ENCODE results near the gene ROR2. TPM values are rescaled to one million over a fixed set of nuclear protein-coding genes. Genes with fewer than 3 reads are reported as not detected.

Gene ROR2
- total RNA-seq, 1 donor: 3.0 TPM

DNA sequence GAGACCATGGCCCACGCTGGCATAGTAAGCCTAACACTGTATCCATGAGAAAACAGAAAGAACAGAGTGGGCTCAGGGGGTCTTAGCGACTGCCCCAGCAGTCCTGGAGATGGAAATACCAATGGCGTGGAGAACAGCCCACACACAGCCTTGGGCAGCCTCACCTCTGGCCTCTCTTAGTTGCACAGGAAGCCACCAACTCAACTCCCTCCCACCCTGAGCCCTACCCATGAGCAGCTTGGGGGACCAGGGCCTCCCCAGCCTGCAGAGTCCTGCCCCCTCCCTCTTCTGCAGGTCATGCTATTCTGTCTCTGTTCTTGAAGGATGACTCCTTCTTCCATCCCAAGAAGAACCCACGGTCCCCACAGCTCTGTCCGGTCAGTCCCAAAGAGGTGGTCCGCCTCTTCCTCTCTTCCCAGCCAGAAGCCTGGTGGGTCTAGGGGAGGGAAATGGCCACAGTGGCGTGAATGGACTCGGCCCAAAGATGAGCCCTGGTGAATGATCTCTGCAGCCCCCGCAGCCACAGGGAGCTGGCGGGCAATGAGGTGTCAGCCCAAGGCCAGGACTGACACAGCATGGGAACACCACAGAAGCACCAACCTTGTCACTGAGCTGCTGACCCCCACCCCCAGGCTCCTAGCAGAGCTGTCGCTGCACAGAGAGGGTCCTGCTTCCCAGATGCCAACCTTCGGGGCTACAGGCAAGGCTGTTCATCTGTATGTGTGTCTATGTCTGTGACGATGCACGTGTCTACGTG lies 131.2 kb downstream of the ROR2 start:
- DNase-seq (ENCODE audit: low read depth): no peak
- H3K4me3 ChIP-seq (ENCODE audit: low read depth, low read length): no peak overlapping the region
- TF ChIP-seq CTCF (IDR thresholded peaks at IDR 0.05; ENCODE audit: insufficient read depth, low read depth, low read length): no peak

GRCh38 chr9:91818225-91818585 lies 131.8 kb downstream of the ROR2 start:
- peak overlapping the region; percentile 36 for H3K4me3 ChIP-seq (ENCODE audit: low read depth, low read length)
- TF ChIP-seq CTCF (IDR thresholded peaks at IDR 0.05; ENCODE audit: insufficient read depth, low read depth, low read length): no peak
- no peak for DNase-seq (ENCODE audit: low read depth)

DNA sequence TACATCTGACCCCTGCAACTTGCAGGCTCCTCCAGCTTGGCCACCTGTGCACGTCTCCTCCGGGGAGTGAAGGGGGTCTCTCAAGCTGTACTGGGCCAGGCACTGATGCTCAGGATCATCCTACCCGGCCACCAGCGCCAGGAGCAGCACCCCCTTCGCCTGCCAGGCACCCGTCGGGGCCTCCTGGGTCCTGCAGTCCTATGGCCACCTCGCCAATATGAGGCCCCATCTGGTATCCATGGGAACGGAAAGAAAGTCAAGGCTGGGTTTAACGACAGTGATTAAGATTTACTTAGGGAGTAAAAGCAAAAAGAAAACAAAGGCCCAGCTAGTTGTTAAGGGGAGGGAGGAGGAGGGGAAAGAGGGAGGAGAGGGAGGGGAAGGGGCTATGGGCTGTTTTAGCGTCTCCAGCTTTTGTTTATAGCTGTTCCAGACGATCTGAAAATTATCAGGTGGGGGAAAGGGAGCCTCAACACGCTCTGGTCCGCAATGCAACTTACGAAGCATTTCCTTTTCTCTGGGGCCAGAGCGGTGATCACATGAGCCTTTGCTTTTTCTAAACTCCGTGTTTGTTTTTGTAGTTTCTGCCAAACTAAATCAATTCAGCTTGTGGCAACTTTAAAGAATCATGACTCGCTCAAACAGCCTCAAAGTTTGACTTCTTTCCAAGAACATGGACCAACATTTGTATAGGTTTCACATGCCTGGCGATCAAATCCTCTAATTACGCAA lies 132.4 kb downstream of the ROR2 start:
- H3K4me3 ChIP-seq (ENCODE audit: low read depth, low read length): peak overlapping the region; percentile 36
- TF ChIP-seq CTCF (IDR thresholded peaks at IDR 0.05; ENCODE audit: insufficient read depth, low read depth, low read length): no peak
- DNase-seq (ENCODE audit: low read depth): peak; percentile 94

DNA sequence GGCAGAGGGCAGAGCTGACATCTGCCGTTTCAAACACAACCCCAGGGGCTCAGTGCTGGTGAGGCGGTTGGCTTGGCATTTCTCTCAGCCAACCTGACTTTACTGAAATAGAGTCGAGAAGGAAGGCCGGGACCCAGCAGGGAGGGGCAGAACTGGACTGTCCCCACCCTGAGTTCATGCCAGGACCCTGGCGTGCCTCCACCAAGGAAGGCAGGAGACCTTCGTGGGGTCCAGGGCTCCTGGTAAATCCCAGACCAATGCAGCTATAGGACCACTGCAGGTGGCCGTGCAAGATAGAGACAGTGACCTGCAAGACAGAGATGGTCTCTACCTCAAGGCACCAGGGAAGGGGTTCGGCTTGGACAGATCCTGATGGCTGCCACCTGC lies 132.9 kb downstream of the ROR2 start:
- H3K4me3 ChIP-seq (ENCODE audit: low read depth, low read length): peak overlapping the region; percentile 36
- no peak for TF ChIP-seq CTCF (IDR thresholded peaks at IDR 0.05; ENCODE audit: insufficient read depth, low read depth, low read length)
- no peak for DNase-seq (ENCODE audit: low read depth)

DNA sequence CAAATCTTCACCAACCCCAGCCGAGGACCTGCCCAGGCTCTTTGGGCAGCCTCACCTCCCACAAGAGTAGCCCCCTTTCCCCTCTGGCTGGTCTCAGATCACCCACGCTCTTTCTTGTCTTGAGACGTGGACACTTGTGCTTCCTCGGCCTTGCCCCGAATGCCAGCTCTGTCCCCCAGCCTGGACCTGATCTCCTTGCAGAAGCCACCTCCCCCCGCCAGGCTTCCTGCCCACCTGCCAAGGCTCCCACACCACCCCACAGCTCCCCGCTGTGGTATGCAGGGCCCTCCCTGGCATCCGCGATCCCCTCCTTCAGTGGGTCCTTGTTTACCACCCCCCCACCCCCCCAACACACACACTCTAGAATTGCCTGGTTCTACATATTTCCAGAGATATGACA lies 133.7 kb downstream of the ROR2 start:
- no peak for TF ChIP-seq CTCF (IDR thresholded peaks at IDR 0.05; ENCODE audit: insufficient read depth, low read depth, low read length)
- DNase-seq (ENCODE audit: low read depth): no peak
- H3K4me3 ChIP-seq (ENCODE audit: low read depth, low read length): no peak overlapping the region

DNA sequence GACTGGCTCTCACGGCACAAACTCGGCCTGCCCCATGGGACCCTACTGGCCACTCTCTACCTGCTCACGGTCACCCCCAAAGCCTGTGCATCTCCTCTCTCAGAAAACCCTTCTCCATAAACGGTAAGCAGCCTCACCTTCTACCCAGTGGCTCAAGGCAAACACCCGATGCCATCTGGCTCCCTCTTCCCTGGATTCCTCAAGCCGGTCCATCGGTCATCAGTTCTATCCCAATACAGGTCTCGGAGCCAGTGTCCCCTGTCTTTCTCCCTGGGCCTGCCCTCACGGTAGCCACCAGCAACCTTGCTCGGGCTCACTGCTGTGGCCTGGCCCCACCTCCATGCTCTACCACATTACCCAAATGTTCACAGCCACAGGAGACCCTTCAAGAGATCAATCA lies 134.1 kb downstream of the ROR2 start:
- H3K4me3 ChIP-seq (ENCODE audit: low read depth, low read length): no peak overlapping the region
- DNase-seq (ENCODE audit: low read depth): no peak
- TF ChIP-seq CTCF (IDR thresholded peaks at IDR 0.05; ENCODE audit: insufficient read depth, low read depth, low read length): no peak

Measured in fibroblast of villous mesenchyme (primary cell).